SK-N-SH treated with all-trans-retinoic acid at 6 μM for 48 hours (cell line): ENCODE results near the gene ROCK2.
A peak's percentile ranks its signal among the peaks of the same experiment; 100 is the strongest.

ENCODE experiments used
- ARNTL ChIP-seq: fragments of 450-650 bp; formaldehyde crosslinking; IDR thresholded peaks from 2 replicates; pipeline ENCODE4 v1.5.0; 2020; ENCODE audit warnings: low read depth, mild to moderate bottlenecking, moderate library complexity, borderline replicate concordance
- BACH2 ChIP-seq: fragments of 250-450 bp; sonication (Bioruptor Pico); IDR thresholded peaks from 2 replicates; pipeline ENCODE4 v1.9.0; 2021; ENCODE audit warnings: mild to moderate bottlenecking, borderline replicate concordance
- CREB5 ChIP-seq: fragments of 250-450 bp; sonication (Bioruptor Pico); IDR thresholded peaks from 2 replicates; pipeline ENCODE4 v1.5.1; 2020; ENCODE audit warnings: low read depth, mild to moderate bottlenecking, moderate library complexity
- CSDC2 ChIP-seq: fragments of 250-450 bp; sonication (Bioruptor Pico); IDR thresholded peaks from 2 replicates; pipeline ENCODE4 v1.5.0; 2020; ENCODE audit warnings: mild to moderate bottlenecking, moderate library complexity
- ESRRG ChIP-seq: fragments of 250-450 bp; sonication (Bioruptor Pico); IDR thresholded peaks from 2 replicates; pipeline ENCODE4 v1.6.1; 2021; ENCODE audit warnings: mild to moderate bottlenecking
- ISL1 ChIP-seq: fragments of 250-450 bp; sonication (Bioruptor Pico); IDR thresholded peaks from 2 replicates; pipeline ENCODE4 v2.1.2; 2022; ENCODE audit warnings: mild to moderate bottlenecking, moderate library complexity
- PATZ1 ChIP-seq: fragments of 250-450 bp; sonication (Bioruptor Pico); IDR thresholded peaks from 2 replicates; pipeline ENCODE4 v1.8.0; 2020; ENCODE audit warnings: mild to moderate bottlenecking, moderate library complexity, borderline replicate concordance
- ZFP3 ChIP-seq: fragments of 250-450 bp; sonication (Bioruptor Pico); IDR thresholded peaks from 2 replicates; pipeline ENCODE4 v1.5.0; 2020; ENCODE audit warnings: mild to moderate bottlenecking, moderate library complexity
- ZFP30 ChIP-seq: fragments of 450-650 bp; formaldehyde crosslinking; IDR thresholded peaks from 2 replicates; pipeline ENCODE4 v1.5.0; 2022; ENCODE audit warnings: mild to moderate bottlenecking, moderate library complexity
- ZNF8 ChIP-seq: fragments of 450-650 bp; formaldehyde crosslinking; IDR thresholded peaks from 2 replicates; pipeline ENCODE4 v1.5.0; 2020; ENCODE audit warnings: mild to moderate bottlenecking, moderate library complexity
- TF ChIP-seq, protein P1 (sequence below): fragments of 250-450 bp; sonication (Bioruptor Pico); IDR thresholded peaks from 2 replicates; pipeline ENCODE4 v1.5.1; 2021; ENCODE audit warnings: mild to moderate bottlenecking, moderate library complexity

GRCh38 chr2:11140492-11140891, 203.9 kb downstream of the ROCK2 start:
- peak; percentile 87 for TF ChIP-seq ISL1
- no peak for TF ChIP-seq CSDC2
- no peak for TF ChIP-seq ZFP30 (CRISPR knock-in tag)
- TF ChIP-seq ZNF8 (CRISPR knock-in tag): no peak
- TF ChIP-seq ESRRG (CRISPR knock-in tag): no peak
- TF ChIP-seq ARNTL: no peak
- TF ChIP-seq BACH2 (CRISPR knock-in tag): no peak
- TF ChIP-seq, protein P1, sequence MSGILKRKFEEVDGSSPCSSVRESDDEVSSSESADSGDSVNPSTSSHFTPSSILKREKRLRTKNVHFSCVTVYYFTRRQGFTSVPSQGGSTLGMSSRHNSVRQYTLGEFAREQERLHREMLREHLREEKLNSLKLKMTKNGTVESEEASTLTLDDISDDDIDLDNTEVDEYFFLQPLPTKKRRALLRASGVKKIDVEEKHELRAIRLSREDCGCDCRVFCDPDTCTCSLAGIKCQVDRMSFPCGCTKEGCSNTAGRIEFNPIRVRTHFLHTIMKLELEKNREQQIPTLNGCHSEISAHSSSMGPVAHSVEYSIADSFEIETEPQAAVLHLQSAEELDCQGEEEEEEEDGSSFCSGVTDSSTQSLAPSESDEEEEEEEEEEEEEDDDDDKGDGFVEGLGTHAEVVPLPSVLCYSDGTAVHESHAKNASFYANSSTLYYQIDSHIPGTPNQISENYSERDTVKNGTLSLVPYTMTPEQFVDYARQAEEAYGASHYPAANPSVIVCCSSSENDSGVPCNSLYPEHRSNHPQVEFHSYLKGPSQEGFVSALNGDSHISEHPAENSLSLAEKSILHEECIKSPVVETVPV: no peak
- TF ChIP-seq ZFP3 (CRISPR knock-in tag): peak; percentile 72
- TF ChIP-seq PATZ1 (CRISPR knock-in tag): peak; percentile 45; the same call in 1 of the 2 replicates
- peak; percentile 42; the same call in 1 of the 2 replicates for TF ChIP-seq CREB5 (CRISPR knock-in tag)
